A549 (cell line): ENCODE results near the gene PDK4. TPM values are rescaled to one million over a fixed set of nuclear protein-coding genes. Genes with fewer than 3 reads are reported as not detected.
"Not testable (repeated sequence)": the region's sequence is repeated elsewhere in the genome, so short reads cannot be mapped to it uniquely, and the experiment has no call there.

ENCODE experiments used
- ATAC-seq, 2 experiments: fragments of 200-7000 bp in 1 of 2; fragments of >200 bp in 1 of 2; cut with Nextera tagmentation in 1 of 2; cut with Tn5 transposase in 1 of 2; 3 replicates each; pipeline versions ENCODE4 v1.8.0 to v1.9.1; 2018 to 2020; ENCODE audit warnings: mild to moderate bottlenecking in 1 of 2, moderate library complexity in 1 of 2
- CTCF ChIA-PET: fragments of 300-600 bp; sonication (Branson Sonifier 250); formaldehyde crosslinking; extraction: SDS; loops from one replicate; lab custom pipeline; 2021; ENCODE audit warnings: antibody characterized with exemption, inconsistent platforms; lab: Yijun Ruan, JAX
- POLR2A ChIA-PET: fragments of 350-600 bp; formaldehyde crosslinking; extraction: SDS; loops from one replicate; lab custom pipeline; 2021; ENCODE audit warnings: antibody characterized with exemption, inconsistent platforms; lab: Yijun Ruan, JAX
- DNase-seq, 2 experiments: peaks; one replicate each; pipeline versions ENCODE4 v3.0.0 to v3.0.0-alpha.2; 2011 to 2016; ENCODE audit warnings: low read depth in 1 of 2, low spot score in 1 of 2
- FAIRE-seq: peaks from 2 replicates; lab custom pipeline; 2011; peaks lifted over from hg19 to GRCh38; lab: Jason Lieb, UNC
- H3K27ac ChIP-seq, 2 experiments: fragments of >200 bp; sonication (Bioruptor Twin); formaldehyde crosslinking; 3 replicates each; pipeline ENCODE4 v1.5.1; 2016 to 2017
- H3K4me1 ChIP-seq: fragments of >200 bp; sonication (Bioruptor Twin); formaldehyde crosslinking; 3 replicates; pipeline ENCODE4 v1.6.1; 2016
- H3K4me2 ChIP-seq: fragments of >200 bp; sonication (Bioruptor Twin); formaldehyde crosslinking; 3 replicates; pipeline ENCODE4 v1.6.1; 2016
- H3K4me3 ChIP-seq: fragments of >200 bp; sonication (Bioruptor Twin); formaldehyde crosslinking; 3 replicates; pipeline ENCODE4 v1.5.1; 2016
- H3K9me3 ChIP-seq: fragments of >200 bp; sonication (Bioruptor Twin); formaldehyde crosslinking; 3 replicates; pipeline ENCODE4 v1.6.1; 2016
- CHD4 ChIP-seq: fragments of 200-600 bp; sonication (generic); IDR thresholded peaks from 2 replicates; pipeline ENCODE4 v1.6.1; 2016; ENCODE audit warnings: antibody characterized with exemption, mild to moderate bottlenecking, borderline replicate concordance
- EHF ChIP-seq: fragments of 250-450 bp; sonication (Bioruptor Pico); IDR thresholded peaks from 2 replicates; pipeline ENCODE4 v1.5.0; 2020; ENCODE audit warnings: mild to moderate bottlenecking
- ELK1 ChIP-seq: fragments of 150-350 bp; IDR thresholded peaks from 2 replicates; pipeline ENCODE4 v1.6.1; 2014; ENCODE audit warnings: low read depth, mild to moderate bottlenecking, low read length
- EP300 ChIP-seq, 2 experiments: fragments of >200 bp; sonication (Bioruptor Twin); formaldehyde crosslinking; IDR thresholded peaks; 2 replicates in 1 of 2; 3 replicates in 1 of 2; pipeline ENCODE4 v1.6.1; 2016 to 2017
- FOSB ChIP-seq: fragments of 250-450 bp; sonication (Bioruptor Pico); IDR thresholded peaks from 2 replicates; pipeline ENCODE4 v1.5.0; 2020; ENCODE audit warnings: mild to moderate bottlenecking, moderate library complexity
- FOXS1 ChIP-seq: fragments of 250-450 bp; sonication (Bioruptor Pico); IDR thresholded peaks from 2 replicates; pipeline ENCODE4 v1.5.0; 2020; ENCODE audit warnings: mild to moderate bottlenecking, moderate library complexity
- GATA3 ChIP-seq: IDR thresholded peaks from 2 replicates; pipeline ENCODE4 v1.6.1; 2012; ENCODE audit warnings: borderline replicate concordance
- HDAC2 ChIP-seq: fragments of 200-600 bp; sonication (generic); IDR thresholded peaks from 2 replicates; pipeline ENCODE4 v1.6.1; 2016
- JUNB ChIP-seq: fragments of >200 bp; sonication (Bioruptor Twin); formaldehyde crosslinking; IDR thresholded peaks from 2 replicates; pipeline ENCODE4 v1.6.1; 2016
- NPAS2 ChIP-seq: fragments of 250-450 bp; sonication (Bioruptor Pico); IDR thresholded peaks from 2 replicates; pipeline ENCODE4 v1.8.0; 2022; ENCODE audit warnings: mild to moderate bottlenecking, moderate library complexity, borderline replicate concordance
- NR3C1 ChIP-seq: fragments of >200 bp; sonication (Bioruptor Twin); formaldehyde crosslinking; IDR thresholded peaks from 3 replicates; pipeline ENCODE4 v1.6.1; 2017
- RAD21 ChIP-seq, 2 experiments: fragments of >200 bp in 1 of 2; sonication (Bioruptor Twin) in 1 of 2; formaldehyde crosslinking in 1 of 2; IDR thresholded peaks in 1 of 2; conservative IDR thresholded peaks in 1 of 2; 2 replicates in 1 of 2; 3 replicates in 1 of 2; pipeline ENCODE4 v1.6.1; 2012 to 2018; ENCODE audit warnings: inconsistent platforms in 1 of 2
- RFX5 ChIP-seq: fragments of 450-650 bp; IDR thresholded peaks from 2 replicates; pipeline ENCODE4 v1.7.1; 2014; ENCODE audit warnings: antibody characterized with exemption, mild to moderate bottlenecking, moderate library complexity
- RNF2 ChIP-seq: fragments of 200-600 bp; sonication (generic); IDR thresholded peaks from 2 replicates; pipeline ENCODE4 v1.6.1; 2016; ENCODE audit warnings: low read depth, mild to moderate bottlenecking, antibody characterized with exemption, moderate library complexity, borderline replicate concordance
- ZFP36 ChIP-seq: fragments of 450-650 bp; IDR thresholded peaks from 2 replicates; pipeline ENCODE4 v1.6.1; 2014; ENCODE audit warnings: borderline replicate concordance; ENCODE audit not compliant: partially characterized antibody
- WGBS: methylation state at CpG from one replicate; pipeline ENCODE4 v1.1.6; 2017; ENCODE audit errors: missing lambda C conversion rate; 5-methylcytosine and 5-hydroxymethylcytosine counted together
- polyA plus RNA-seq, 4 experiments: library from polyadenylated mRNA; depleted of rRNA in 3 of 4; stranded (reverse); fragments of >200 nt; fragmentation: RNase III in 1 of 4; extraction: RNeasy Plus Mini Kit Qiagen cat#74134 plus additional on column Dnase treatment in 1 of 4; gene quantifications; 2 replicates in 3 of 4; 3 replicates in 1 of 4; pipeline ENCODE4 v1.2.3, GENCODE V29; 2011 to 2017
- TF ChIP-seq, protein P1 (sequence below): IDR thresholded peaks from 2 replicates; pipeline ENCODE4 v1.6.1; 2012
- TF ChIP-seq, protein P2 (sequence below): fragments of 250-450 bp; sonication (Bioruptor Pico); IDR thresholded peaks from 2 replicates; pipeline ENCODE4 v1.5.0; 2021; ENCODE audit warnings: mild to moderate bottlenecking, moderate library complexity, borderline replicate concordance
- TF ChIP-seq, protein P3 (sequence below): fragments of 450-650 bp; IDR thresholded peaks from 2 replicates; pipeline ENCODE4 v1.6.1; 2014; ENCODE audit warnings: antibody characterized with exemption

PDK4 gene
- polyA plus RNA-seq, 2 of the 4 experiments (the other 2 are of a cell fraction), result 8.6 to 21.9 TPM

- ATAC-seq (no peak), FAIRE-seq (no peak)
These were observed 39.5 kb downstream of the PDK4 start for GRCh38 chr7:95556777-95557176.

GRCh38 chr7:95553939-95554338 is 42.4 kb downstream of the PDK4 start:
- Histone ChIP-seq H3K27ac (no peak overlapping the region), H3K4me1 (peaks cover 13% of the 10 kb centered on the region), H3K9me3 (no peaks in the 10 kb centered on the region), H3K4me3 (no peak overlapping the region), H3K4me2 (no peak overlapping the region)
- ChIA-PET POLR2A (no interaction called here), CTCF (no interaction called here)
- 43% methylated on average over 2 of the region's 2 CpGs for WGBS
- FAIRE-seq, result no peak
- no peak for TF ChIP-seq RNF2
- TF ChIP-seq, protein P1, sequence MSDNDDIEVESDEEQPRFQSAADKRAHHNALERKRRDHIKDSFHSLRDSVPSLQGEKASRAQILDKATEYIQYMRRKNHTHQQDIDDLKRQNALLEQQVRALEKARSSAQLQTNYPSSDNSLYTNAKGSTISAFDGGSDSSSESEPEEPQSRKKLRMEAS, result no peak
- TF ChIP-seq EP300 (IDR thresholded peaks at IDR 0.05), result no peak
- TF ChIP-seq GATA3, result no peak
- TF ChIP-seq, protein P2, sequence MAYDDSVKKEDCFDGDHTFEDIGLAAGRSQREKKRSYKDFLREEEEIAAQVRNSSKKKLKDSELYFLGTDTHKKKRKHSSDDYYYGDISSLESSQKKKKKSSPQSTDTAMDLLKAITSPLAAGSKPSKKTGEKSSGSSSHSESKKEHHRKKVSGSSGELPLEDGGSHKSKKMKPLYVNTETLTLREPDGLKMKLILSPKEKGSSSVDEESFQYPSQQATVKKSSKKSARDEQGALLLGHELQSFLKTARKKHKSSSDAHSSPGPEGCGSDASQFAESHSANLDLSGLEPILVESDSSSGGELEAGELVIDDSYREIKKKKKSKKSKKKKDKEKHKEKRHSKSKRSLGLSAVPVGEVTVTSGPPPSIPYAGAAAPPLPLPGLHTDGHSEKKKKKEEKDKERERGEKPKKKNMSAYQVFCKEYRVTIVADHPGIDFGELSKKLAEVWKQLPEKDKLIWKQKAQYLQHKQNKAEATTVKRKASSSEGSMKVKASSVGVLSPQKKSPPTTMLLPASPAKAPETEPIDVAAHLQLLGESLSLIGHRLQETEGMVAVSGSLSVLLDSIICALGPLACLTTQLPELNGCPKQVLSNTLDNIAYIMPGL (CRISPR knock-in tag), result no peak
- no peak for TF ChIP-seq EHF (CRISPR knock-in tag)
- TF ChIP-seq RFX5, result no peak
- no peak for TF ChIP-seq RAD21 (conservative IDR thresholded peaks at IDR 0.05 in 1 of 2, IDR thresholded peaks at IDR 0.05 in 1 of 2)
- TF ChIP-seq FOSB (CRISPR knock-in tag), result no peak
- no peak for DNase-seq
- ATAC-seq, result no peak

More at GRCh38 chr7:95556777-95557176, 39.5 kb downstream of the PDK4 start:
- H3K4me1 ChIP-seq, result no peaks in the 10 kb centered on the region
- H3K4me3 ChIP-seq, result no peak overlapping the region
- WGBS, result 57% methylated on average over 2 of the region's 2 CpGs
- POLR2A ChIA-PET, result no interaction called here
- no peak overlapping the region for H3K27ac ChIP-seq
- no peak for DNase-seq
- CTCF ChIA-PET, result interaction anchor here (0.7 to 3.8 kb wide), 6 partner anchors 12 to 135 kb away, joined by 3 to 15 read pairs (median 3); no protein-coding TSS in a partner anchor
- H3K4me2 ChIP-seq, result no peak overlapping the region
- TF ChIP-seq, protein P3, sequence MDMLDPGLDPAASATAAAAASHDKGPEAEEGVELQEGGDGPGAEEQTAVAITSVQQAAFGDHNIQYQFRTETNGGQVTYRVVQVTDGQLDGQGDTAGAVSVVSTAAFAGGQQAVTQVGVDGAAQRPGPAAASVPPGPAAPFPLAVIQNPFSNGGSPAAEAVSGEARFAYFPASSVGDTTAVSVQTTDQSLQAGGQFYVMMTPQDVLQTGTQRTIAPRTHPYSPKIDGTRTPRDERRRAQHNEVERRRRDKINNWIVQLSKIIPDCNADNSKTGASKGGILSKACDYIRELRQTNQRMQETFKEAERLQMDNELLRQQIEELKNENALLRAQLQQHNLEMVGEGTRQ, result no peak
- no peak for TF ChIP-seq NR3C1
- no peak for TF ChIP-seq RNF2
- TF ChIP-seq FOXS1 (CRISPR knock-in tag), result no peak
- no peak for TF ChIP-seq CHD4
- no peak for TF ChIP-seq HDAC2
- no peak for TF ChIP-seq ZFP36
- TF ChIP-seq NPAS2 (CRISPR knock-in tag), result no peak
- TF ChIP-seq JUNB, result no peak
- no peak for TF ChIP-seq ELK1
- TF ChIP-seq GATA3, result no peak
- H3K9me3 ChIP-seq, result no peaks in the 10 kb centered on the region

- DNase-seq, H3K9me3 ChIP-seq, POLR2A ChIA-PET, H3K4me2 ChIP-seq, H3K4me3 ChIP-seq, H3K27ac ChIP-seq, ATAC-seq, FAIRE-seq: not testable (repeated sequence)
- 82% methylated on average over 22 of the region's 45 CpGs for WGBS
- H3K4me1 ChIP-seq, result peaks cover 16% of the 10 kb centered on the region
- CTCF ChIA-PET, result interaction anchor here (1.0 to 1.8 kb wide), 4 partner anchors 24 to 319 kb away, joined by 3 to 7 read pairs (median 5); no protein-coding TSS in a partner anchor
These were observed 44.0 kb downstream of the PDK4 start for GRCh38 chr7:95552010-95552926.
